Measurements from ENCODE around the gene SMARCE1.

The SMARCE1 gene

DNA sequence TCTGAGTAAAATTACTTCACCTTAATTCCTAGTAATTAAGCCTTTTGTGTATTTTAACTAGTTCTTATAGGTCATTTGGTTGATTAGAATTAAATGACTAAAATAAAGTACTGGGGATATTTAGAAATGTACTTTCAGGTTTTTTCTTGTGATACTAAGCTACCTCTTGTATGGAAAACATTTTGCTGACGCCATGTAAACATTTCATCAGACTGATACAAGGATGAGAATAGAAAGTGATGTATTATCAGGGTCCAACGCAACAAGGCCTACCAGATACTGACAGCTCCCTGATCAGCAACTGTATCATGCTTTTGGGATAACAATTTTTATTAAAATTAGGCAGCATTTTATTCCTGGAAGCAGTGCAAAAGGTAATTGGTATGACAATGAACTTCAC, 1.7 kb downstream of the SMARCE1 start:
- DNase-seq (ENCODE audit: low spot score) = no peak

DNA sequence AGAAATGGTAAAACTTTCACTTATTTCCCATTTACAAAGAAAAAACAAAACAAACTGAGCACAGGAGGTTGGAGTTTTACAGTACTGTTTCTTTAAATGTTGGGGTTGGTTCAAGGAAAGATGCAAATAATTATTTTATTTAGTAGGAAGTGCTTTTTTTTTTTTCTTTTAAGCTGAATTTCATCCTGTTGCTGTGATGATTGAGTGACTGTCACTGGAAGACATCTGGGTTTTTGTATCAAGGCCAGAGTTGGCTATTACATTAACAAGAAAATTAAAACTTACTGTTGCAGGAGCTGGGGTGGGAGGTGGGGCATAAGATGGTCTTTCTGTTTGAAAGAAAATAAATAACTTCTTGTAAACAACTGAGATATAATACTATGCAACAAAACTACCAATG, 2.3 kb downstream of the SMARCE1 start:
- no peak for DNase-seq (ENCODE audit: low spot score)

DNA sequence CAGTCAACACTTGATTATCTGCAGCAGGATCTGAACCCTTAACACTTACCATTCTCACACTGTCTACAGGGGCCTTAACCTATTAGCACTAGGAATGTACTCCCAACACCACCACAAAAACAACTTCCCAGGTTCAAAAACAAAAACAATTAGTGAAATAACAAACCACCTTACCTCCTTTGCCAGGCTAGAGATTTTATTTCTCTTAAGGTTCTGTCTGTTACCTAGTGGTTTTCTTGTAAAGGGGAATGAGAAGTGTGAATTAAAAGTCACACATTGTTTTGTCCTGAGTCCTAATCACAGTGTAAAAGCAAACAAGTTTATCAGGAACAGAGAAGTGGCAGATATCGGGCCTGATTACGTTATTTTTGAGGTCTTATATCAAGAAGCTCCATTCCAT, 9.7 kb downstream of the SMARCE1 start:
- DNase-seq (ENCODE audit: low spot score) = no peak

DNA sequence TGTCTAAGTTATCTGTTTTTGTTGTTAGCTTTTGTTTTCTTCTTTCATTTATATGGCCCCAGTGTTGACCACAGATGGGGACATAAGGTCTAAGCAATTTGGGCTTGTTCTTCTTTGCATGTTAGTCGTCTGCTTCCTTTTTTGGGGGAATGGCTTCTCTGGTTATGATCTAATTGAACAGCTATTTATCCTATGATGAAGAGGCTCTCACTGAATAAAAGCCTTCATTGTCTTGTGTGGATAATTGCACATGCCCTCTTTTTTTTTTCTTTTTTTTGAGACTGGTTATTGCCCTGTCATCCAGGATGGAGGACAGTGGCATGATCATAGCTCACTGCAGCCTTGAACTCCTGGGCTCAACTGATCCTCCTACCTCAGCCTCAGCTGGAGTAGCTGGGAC, 13.7 kb downstream of the SMARCE1 start:
- DNase-seq (ENCODE audit: low spot score) = no peak

DNA sequence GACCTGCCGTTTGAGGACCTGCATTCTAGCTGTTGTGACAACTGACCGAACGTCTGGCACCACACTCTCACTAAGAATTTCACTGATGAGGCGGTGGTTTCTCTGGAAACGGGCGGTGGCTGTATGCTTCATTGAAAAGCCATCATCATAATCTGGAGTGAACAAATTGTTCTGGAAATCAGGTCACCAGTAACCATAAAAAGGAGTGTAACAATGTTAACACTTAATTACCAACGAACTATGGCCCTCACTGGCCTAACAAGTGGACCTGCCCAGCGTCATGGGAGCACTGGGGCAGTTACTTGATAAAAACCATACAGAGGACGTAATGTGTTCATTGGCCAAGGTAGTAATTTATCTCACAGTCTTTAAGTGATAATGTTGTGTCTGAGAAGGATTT, 15.4 kb downstream of the SMARCE1 start:
- no peak for DNase-seq (ENCODE audit: low spot score)

DNA sequence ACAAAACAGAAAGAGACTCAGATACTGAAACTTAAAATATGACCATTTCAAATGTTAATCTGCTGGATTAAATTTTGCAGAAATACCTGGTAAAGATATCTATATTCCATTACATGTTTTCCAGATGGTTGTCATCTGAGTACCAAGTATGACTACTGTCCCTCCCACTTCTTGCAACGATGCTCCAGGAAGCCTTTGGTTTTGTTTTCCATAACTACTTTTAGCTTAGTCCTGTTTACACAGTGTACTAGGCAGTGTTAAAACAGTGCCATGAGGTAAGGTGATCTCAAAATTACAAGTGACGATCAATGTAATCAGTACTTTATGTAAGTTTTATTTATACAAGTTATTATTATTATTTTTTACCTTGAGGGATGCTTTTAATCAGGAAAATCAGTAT, 17.8 kb downstream of the SMARCE1 start:
- no peak for DNase-seq (ENCODE audit: low spot score)

DNA sequence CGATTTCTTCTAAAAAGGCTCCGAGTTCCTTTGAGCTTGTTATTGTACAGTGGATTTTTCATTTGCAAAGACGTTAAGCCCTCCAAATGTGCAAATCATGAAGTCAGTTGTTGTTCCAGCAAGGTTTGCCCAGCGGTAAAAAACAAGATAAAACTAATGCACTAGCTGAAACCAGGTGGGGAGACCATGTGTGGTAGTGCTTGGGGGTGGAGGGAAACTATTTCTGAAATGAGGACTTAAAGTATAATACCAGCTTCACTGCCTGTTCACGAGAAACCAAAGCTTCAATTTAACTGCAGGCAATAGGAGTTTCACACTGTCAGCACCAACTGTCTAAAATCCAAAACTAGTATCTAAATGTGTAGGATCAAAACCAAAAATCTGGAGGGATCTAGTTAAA, 22.3 kb downstream of the SMARCE1 start:
- DNase-seq (ENCODE audit: low spot score) = no peak

DNA sequence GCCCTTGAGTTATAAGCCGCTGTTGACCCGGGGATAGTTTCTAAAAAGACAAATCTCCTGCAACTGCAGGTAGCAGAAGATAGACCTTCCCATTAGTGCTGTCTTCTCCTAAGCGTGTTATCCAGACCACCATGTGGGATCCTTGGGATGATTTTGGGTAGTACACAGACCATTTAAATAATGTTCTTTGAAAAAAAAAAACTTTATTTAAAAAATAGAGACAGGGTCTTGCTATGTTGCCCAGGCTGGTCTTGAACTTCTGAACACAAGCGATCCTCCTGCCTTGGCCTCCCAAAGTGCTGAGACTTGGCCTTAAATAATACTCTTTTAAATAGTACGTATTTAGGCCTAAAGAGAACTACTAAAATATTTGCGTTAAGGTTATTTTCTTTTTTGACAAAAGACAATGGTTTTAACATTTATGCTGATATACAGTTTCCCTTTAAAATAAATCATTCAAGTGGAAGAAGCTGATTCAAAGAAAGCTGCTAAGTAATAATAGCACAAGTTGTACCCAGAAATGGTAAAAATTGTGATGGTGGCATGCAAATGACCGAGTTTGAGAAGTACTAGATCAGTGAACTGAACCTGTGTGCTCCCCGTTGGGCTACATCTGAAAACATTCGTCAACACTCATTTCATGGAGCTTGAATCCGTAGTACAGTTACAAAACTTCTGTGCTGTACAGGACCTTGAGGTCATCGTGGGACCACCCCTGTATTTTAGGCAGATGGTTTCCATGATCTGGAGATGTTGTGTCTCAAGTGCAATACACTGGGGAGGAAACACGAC, 24.0 kb downstream of the SMARCE1 start:
- no peak for DNase-seq (ENCODE audit: low spot score)

DNA sequence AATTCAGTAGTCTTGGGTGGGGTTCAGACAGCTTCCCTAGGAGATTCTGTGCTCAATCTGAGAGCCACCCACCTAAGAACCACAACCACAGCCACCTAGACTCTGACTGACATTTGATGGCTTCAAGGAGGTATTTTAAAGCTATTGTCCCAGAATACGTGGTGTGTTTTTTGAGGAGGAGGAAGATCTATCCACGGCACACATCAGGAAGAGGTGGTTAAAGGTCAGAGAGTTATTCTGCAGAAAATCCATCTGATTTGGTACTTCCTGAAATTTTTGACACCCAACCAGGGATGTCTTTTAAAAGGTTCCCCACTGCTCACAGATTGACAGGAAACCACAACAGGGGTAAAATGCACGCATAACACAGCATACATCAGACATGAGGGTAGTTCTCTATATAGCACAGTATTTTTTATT, 25.1 kb downstream of the SMARCE1 start:
- no peak for DNase-seq (ENCODE audit: low spot score)

DNA sequence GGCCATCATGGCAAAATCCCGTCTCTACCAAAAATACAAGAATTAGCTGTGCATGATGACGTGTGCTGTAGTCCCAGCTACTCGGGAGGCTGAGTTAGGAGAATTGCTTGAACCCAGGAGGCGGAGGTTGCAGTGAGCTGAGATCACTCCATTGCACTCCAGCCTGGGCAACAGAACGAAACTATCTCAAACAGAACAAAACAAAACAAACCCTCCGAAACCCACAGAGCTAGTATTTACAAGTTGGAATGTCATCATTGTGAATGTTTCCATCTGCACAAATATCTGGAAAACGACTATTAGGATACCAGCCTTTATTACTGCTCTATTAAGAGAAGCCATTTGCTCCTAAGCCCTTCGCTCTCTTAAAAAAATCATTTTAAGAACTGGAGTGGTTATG, 26.0 kb downstream of the SMARCE1 start:
- no peak for DNase-seq (ENCODE audit: low spot score)

DNA sequence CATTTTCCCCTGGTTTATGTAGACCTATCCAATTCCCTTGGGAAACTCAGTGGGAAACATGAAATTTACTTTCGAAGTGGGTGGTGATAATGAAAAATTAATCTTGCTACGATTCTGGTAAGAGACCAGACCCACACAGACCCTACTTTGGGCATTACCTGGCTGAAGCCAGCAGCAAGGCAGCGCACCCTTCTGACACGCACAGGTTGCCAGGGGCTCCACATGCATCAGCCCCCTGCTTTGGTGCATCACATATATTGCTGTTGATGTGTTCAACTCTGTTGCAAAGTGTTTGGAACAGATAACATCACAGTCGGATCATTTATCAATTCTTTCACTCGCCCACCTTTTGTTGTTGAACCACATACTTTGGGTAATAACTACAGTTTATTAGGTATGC, 26.6 kb downstream of the SMARCE1 start:
- no peak for DNase-seq (ENCODE audit: low spot score)

DNA sequence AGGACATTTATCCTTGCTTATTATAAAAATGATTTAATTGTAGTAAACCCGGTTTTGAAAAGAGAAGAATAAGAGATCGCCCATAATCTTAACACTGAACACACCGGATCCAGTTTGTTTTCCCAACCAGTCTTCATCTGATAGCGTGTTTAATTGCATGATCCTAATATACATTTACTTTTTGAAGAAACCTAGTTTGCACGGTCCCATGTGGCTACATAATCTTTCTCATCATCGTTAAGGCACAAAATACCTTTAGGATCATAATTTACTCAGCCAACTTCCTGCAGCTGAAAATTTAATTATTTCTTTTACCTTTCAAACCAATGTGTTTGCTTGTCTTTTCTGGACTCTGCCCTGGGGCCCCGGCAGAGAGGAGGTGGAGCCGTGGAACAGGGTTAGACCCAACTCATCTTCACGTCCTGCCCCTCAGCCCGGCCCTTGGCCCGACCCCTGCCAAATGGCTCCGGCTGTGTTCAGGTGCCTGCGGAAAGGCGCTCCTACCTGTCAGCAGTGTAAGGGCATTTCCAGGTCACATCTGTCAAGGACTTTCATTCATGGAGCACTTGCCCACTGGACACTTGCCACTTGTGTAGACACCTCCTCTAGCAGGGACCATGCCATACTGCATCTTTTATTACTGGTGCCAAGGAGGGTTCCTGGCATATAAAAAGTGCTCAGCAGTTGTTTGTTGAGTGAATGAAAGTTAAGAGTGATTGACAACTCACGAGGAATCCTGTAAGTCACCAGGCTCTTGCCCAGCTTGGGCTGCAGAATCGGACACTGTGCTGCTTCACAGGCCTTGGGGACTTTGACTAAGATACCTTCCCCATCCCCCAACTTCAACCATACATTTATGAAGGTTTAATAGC, 28.6 kb downstream of the SMARCE1 start:
- DNase-seq (ENCODE audit: low spot score) = no peak

DNA sequence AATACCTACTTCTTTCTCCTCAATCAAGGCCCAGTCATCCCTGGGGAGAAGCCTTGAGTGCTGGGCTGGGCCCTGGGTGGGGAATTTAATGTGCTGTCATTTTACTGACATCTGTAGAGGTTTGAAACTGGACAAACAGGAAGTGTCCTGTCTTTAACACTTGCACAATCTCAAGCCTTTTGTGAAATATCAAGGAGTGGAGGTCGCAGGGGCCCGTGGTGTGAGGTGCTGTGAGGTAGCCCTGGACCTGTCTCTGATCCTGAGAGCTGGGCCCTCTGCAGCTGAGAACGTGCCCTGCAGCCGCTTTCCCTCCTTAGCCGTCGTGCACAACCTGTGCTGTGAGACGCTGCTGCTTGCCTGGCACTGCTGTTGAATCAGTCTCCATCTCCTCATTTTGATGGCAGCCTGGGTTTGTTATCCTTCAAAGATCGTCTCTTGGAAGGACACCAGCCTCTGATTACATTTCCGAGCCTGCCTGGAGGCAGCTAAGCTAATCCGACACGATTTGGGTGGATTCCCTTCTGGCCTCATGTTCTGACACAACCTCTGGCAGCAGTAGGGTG, 29.9 kb downstream of the SMARCE1 start:
- no peak for DNase-seq (ENCODE audit: low spot score)

DNA sequence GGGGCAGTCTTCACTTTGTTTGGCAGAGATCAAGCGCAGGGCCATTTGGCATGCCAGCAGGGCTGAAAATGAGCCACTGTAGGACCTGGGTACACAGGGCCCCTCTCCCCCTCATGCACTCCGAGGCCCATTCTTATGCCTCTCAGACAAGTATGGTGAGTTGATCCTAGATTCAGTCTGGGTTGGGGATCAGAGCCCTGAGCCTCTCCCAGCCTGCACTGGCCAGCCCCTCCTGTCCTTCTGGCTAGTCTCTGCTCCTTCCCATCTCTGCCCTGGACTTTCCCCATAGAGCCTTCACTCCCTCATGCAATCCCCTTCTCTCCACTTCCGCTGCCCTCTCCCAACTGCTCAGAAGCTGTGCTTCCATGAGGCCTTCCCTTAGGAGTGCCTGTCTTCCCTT, 31.0 kb downstream of the SMARCE1 start:
- DNase-seq (ENCODE audit: low spot score) = no peak

DNA sequence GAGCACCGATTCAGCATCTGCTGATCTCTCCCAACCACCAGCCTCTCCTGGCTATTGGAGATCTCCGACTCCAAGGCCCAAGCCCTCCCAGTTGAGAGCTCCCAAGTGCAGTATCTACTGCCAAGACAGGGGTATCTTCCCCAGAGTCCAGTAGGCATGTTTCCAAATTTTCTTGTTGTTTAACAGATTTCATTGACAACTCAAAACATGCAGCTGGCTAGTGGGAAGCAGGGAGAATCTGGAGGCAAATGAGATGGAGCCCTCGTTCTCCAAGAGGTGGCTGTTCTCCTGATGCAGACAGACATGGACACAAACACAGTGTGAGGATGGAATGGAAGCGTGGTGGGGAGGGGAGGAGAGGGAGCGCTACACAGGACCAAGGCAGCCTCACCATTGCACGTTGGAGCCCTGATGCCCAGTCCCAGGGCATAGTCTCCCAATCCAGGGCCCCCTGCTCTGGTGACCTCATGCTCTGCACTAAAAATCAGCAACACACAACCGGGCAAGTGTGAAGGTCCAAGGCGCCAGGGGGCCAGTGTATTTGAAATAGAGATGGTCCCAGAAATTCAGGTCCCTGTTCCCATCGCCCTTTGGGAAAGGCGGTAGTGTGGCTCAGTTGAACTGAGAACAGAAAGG, 31.7 kb downstream of the SMARCE1 start:
- DNase-seq (ENCODE audit: low spot score) = no peak

DNA sequence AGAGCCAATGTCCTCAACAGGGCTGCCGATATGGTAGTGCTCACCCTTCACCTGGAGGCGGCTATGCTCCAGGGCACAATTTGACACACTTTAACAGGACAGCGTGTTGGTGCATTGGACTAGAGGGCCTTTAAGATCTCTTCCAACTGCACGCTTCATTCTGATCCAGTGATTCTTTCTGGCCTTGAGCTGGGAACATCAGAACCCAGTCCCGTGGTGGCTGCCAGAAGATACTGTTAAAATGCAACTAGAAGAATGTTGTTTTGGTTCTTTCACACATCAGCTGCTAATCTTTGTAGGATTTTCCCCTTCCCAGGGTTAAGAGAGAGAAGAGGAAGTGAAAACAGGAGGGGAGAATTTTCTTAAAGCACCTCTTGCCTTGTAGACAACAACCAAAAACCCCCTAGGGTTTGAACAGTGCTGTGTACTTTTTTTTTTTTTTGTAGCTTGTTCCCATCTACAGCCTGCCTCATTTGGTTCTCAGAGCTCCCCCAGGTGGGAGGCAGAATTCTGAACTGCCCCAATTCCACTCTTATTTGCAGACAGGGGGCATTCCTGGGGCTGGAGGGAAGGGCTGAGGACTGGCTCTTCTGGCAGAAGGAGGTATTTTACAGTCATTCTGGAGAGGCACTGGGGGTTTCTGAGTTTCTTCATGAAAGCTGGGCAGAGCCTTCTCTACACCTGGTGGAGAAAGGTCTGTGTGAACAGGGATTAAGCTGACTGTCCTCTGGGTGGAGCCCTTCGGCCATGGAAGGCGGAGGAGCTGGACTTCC, 32.4 kb downstream of the SMARCE1 start:
- no peak for DNase-seq (ENCODE audit: low spot score)

DNA sequence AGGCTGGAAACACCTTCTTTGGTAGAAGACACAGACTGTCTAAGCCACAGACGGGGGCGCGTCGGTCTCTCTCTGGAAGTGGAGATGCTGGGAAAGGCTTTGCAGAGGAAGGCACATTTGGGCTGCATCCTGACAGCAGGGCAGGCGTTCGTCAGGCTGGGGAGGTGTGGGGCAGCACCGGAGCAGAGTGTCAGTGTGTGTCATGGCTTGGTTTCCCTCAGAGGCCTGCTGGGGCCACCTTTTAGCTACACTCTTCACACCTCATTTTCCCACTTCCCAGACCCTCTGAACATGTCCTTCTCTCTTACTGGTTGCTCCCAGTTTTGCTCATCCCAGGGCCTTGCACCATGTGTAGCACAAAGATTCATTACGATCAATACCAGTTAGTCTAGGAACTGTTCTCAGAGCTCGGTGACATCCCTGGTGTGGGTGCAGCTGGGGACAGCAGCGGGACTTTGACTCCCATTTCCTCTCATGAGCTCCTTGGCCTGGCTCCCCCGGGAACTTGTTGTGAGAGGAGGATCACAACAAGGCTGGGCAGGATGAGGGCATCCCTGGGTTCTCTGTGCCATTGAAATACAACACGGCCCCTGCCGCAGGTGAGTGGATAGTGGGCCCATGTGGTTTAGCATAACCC, 33.1 kb downstream of the SMARCE1 start:
- DNase-seq (ENCODE audit: low spot score) = no peak

DNA sequence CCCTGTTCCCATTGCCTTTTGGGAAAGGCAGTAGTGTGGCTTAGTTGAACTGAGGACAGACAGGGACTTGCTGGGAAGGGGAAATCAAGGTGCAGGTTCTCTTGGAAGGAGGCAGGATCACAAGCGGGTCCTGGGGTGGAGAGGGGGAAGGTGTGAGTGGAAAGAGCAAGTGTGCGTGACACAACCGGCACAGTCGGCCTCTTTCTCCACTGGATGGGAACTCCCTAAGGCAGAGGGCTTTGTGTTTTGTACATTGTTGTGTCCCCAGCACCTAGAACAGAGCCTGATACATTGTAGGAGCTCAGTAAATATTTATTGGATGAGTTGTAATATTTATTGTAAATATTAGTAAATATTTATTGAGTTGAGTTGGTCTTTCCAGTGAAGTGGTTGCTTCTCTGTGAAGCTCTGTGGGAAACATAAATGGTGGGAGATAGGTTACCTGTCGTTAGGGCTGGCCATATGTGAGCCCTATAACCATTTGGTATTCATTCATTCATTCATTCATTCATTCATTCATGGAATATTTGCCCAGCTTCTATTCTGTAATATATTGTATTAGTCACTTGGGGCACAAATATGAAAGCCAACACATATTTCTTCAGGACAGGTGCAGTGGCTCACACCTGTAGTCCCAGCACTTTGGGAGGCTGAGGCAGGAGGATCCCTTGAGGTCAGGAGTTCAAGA, 34.0 kb downstream of the SMARCE1 start:
- no peak for DNase-seq (ENCODE audit: low spot score)

DNA sequence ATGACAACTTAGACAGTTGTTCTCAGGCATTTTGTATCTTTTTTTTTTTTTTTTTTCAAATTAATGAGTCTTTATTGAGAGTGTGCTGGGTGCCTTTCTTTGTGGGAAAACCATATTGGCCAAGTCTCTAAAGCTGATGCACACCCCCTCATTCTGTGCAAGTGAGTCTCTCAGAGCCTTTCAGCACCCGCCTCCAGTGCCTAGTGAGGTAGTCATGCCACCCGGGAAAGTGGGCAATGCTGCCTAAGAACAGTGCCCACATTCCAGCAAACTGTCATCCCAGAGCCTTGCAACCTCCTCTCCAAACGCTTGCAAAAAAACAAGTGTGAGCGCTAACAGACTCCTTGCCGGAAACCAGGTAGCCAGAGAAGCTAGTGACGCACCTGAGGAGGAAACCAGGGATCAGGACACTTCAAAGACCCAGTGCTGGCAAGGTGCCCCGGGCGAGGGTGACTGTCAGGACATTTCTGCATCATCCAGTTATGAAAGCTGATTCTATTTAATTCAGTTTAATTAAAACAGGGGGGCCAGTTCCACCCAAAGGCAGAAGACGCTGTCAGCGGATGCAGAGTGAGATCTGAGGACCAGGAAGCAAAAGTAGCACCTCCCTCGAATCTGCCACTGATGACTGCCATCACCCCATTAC, 34.9 kb downstream of the SMARCE1 start:
- no peak for DNase-seq (ENCODE audit: low spot score)

DNA sequence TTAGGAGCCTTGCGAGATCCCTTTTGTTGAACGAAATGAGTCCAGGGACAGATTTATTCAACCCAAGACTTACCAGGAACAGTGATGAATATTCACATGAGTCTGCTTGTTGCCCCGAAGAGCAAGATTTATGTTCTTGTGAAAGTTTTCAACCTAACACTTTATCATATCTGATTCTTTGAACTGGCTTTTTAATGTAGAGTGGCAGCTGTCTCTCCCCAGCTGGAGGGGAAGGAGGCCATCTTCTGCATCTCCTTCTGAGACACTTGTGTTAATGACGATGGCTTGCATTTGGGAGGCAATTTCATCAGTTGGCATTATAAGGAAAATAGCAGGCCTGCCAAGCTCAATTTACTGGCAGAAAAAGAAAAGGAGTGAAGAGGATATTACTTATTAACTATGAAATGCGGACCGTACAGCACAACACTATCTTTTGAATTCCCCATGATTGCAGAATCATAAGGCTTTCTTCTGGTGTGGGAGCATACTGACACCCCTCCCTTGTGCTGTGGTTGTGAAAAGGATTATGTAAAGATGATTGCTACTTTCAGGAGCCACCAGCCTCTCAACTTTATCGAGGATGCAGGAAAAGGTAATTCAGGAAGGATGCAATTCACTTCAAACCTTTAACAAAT, 35.7 kb downstream of the SMARCE1 start:
- DNase-seq (ENCODE audit: low spot score) = no peak
